GM12891 (cell line): ENCODE measurements around the gene KAZN.

Experiments used
- PAX5 ChIP-seq: IDR thresholded peaks from 2 replicates; pipeline ENCODE4 v1.6.1; 2011; ENCODE audit warnings: low read length, moderate library complexity, mild to moderate bottlenecking; ENCODE audit not compliant: insufficient read depth, severe bottlenecking
- POLR2A ChIP-seq: IDR thresholded peaks from 2 replicates; pipeline ENCODE4 v1.6.1; 2011; ENCODE audit warnings: low read depth, low read length, control low read depth
- POLR2AphosphoS5 ChIP-seq: IDR thresholded peaks from 2 replicates; pipeline ENCODE4 v1.6.1; 2011; ENCODE audit warnings: low read depth, low read length, control low read depth
- SPI1 ChIP-seq: IDR thresholded peaks from 2 replicates; pipeline ENCODE4 v1.6.1; 2011; ENCODE audit warnings: low read depth, low read length, control low read depth
- TAF1 ChIP-seq: IDR thresholded peaks from 2 replicates; pipeline ENCODE4 v1.6.1; 2011; ENCODE audit warnings: low read depth, low read length, control low read depth

DNA sequence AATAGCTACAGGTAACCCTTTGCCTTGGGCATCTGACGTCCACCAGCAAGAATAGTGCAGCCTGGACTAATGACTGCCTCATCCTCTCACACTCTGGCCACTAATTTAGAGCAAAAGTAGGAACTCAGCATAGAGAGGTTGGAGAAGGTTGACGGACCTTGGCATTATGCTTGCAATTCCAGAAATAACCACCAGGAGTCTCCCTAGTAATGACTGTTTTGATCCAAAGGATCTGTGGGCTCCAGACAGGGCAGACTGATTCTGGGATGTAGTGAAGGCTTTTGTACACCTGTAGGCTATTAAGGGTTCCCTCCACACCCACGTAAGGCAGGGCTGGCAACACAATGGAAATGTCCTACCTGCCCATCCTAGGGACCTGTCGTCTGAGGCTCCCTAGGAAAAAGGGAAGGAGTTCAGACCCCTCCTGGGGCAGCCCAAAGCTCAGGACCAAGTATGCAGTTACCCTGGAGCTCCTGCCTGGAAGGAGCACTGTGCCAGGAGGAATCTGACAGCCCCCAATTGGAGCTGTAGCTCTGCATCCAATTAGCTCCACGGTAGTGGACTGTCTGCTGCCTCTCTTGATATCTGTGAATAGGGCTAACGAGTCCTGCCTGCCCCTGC is 464.1 kb downstream of the KAZN start:
- TF ChIP-seq POLR2AphosphoS5 (no peak), POLR2A (no peak), TAF1 (no peak), SPI1 (no peak), PAX5 (no peak)
